Effector memory CD4-positive, alpha-beta T cell (primary cell): ENCODE measurements around the gene USB1.

ENCODE experiments used
- DNase-seq, 3 donors: peaks; one replicate each; pipeline ENCODE4 v3.0.0-alpha.2; 2020
- H3K27ac ChIP-seq: 2 replicates; pipeline ENCODE4 v1.7.0; 2013; ENCODE audit warnings: mild to moderate bottlenecking, low read length, moderate library complexity; ENCODE audit not compliant: insufficient read depth, poor library complexity, severe bottlenecking
- H3K27me3 ChIP-seq: replicated peaks from 2 replicates; pipeline ENCODE4 v1.7.0; 2013; ENCODE audit warnings: mild to moderate bottlenecking, low read length; ENCODE audit not compliant: insufficient read depth, control insufficient read depth, poor library complexity, severe bottlenecking
- H3K36me3 ChIP-seq: 2 replicates; pipeline ENCODE4 v1.7.0; 2013; ENCODE audit warnings: mild to moderate bottlenecking, low read length, moderate library complexity; ENCODE audit not compliant: control insufficient read depth, insufficient read depth
- H3K4me1 ChIP-seq: 2 replicates; pipeline ENCODE4 v1.7.0; 2013; ENCODE audit warnings: low read length, mild to moderate bottlenecking; ENCODE audit not compliant: control insufficient read depth, insufficient read depth, poor library complexity, severe bottlenecking
- H3K4me3 ChIP-seq: 2 replicates; pipeline ENCODE4 v1.7.0; 2013; ENCODE audit warnings: low read length, low read depth, mild to moderate bottlenecking; ENCODE audit not compliant: insufficient read depth, poor library complexity, severe bottlenecking
- H3K9me3 ChIP-seq: 2 replicates; pipeline ENCODE4 v1.7.0; 2013; ENCODE audit warnings: mild to moderate bottlenecking, low read length, moderate library complexity; ENCODE audit not compliant: control insufficient read depth

USB1 gene

GRCh38 chr16:58047557-58048348, 46.5 kb downstream of the USB1 start:
- no peak overlapping the region for H3K27ac ChIP-seq
- H3K9me3 ChIP-seq = no peaks in the 10 kb centered on the region
- no peak overlapping the region for H3K4me3 ChIP-seq
- H3K36me3 ChIP-seq = no peaks in the 10 kb centered on the region
- no peaks in the 10 kb centered on the region for H3K27me3 ChIP-seq
- DNase-seq = no peak
- no peaks in the 10 kb centered on the region for H3K4me1 ChIP-seq

- DNase-seq = no peak
- H3K9me3 ChIP-seq = no peaks in the 10 kb centered on the region
- H3K27me3 ChIP-seq = no peaks in the 10 kb centered on the region
- H3K27ac ChIP-seq = no peak overlapping the region
- H3K4me1 ChIP-seq = no peaks in the 10 kb centered on the region
- no peaks in the 10 kb centered on the region for H3K36me3 ChIP-seq
- H3K4me3 ChIP-seq = no peak overlapping the region
Observed at GRCh38 chr16:58048494-58049231, 47.5 kb downstream of the USB1 start.

GRCh38 chr16:58049232-58050185, 48.3 kb downstream of the USB1 start:
- no peaks in the 10 kb centered on the region for H3K9me3 ChIP-seq
- no peak overlapping the region for H3K27ac ChIP-seq
- no peaks in the 10 kb centered on the region for H3K4me1 ChIP-seq
- DNase-seq = no peak
- no peaks in the 10 kb centered on the region for H3K27me3 ChIP-seq
- H3K4me3 ChIP-seq = no peak overlapping the region
- H3K36me3 ChIP-seq = no peaks in the 10 kb centered on the region

GRCh38 chr16:58051296-58051695, 50.1 kb downstream of the USB1 start:
- no peak for DNase-seq
- H3K27me3 ChIP-seq = no peaks in the 10 kb centered on the region
- no peaks in the 10 kb centered on the region for H3K4me1 ChIP-seq
- H3K4me3 ChIP-seq = no peak overlapping the region
- H3K27ac ChIP-seq = no peak overlapping the region
- H3K9me3 ChIP-seq = no peaks in the 10 kb centered on the region
- no peaks in the 10 kb centered on the region for H3K36me3 ChIP-seq

- H3K4me3 ChIP-seq = no peak overlapping the region
- H3K9me3 ChIP-seq = no peaks in the 10 kb centered on the region
- H3K36me3 ChIP-seq = no peaks in the 10 kb centered on the region
- H3K27me3 ChIP-seq = no peaks in the 10 kb centered on the region
- no peak for DNase-seq
- no peaks in the 10 kb centered on the region for H3K4me1 ChIP-seq
- no peak overlapping the region for H3K27ac ChIP-seq
Observed at GRCh38 chr16:58051821-58052603, 50.8 kb downstream of the USB1 start.

GRCh38 chr16:58053682-58054005, 52.4 kb downstream of the USB1 start:
- Histone ChIP-seq H3K27ac (no peak overlapping the region), H3K4me3 (no peak overlapping the region), H3K4me1 (no peaks in the 10 kb centered on the region), H3K9me3 (no peaks in the 10 kb centered on the region), H3K27me3 (no peaks in the 10 kb centered on the region), H3K36me3 (no peaks in the 10 kb centered on the region)
- DNase-seq = no peak

GRCh38 chr16:58054289-58054688, 53.1 kb downstream of the USB1 start:
- no peaks in the 10 kb centered on the region for H3K4me1 ChIP-seq
- H3K36me3 ChIP-seq = no peaks in the 10 kb centered on the region
- no peaks in the 10 kb centered on the region for H3K27me3 ChIP-seq
- no peak overlapping the region for H3K4me3 ChIP-seq
- DNase-seq = no peak
- no peak overlapping the region for H3K27ac ChIP-seq
- H3K9me3 ChIP-seq = no peaks in the 10 kb centered on the region

GRCh38 chr16:58056580-58056979, 55.4 kb downstream of the USB1 start:
- Histone ChIP-seq H3K36me3 (no peaks in the 10 kb centered on the region), H3K4me3 (no peak overlapping the region), H3K27me3 (no peaks in the 10 kb centered on the region), H3K4me1 (no peaks in the 10 kb centered on the region), H3K9me3 (no peaks in the 10 kb centered on the region), H3K27ac (no peak overlapping the region)
- DNase-seq = no peak

- H3K27me3 ChIP-seq = no peaks in the 10 kb centered on the region
- no peak overlapping the region for H3K27ac ChIP-seq
- no peak for DNase-seq
- no peaks in the 10 kb centered on the region for H3K9me3 ChIP-seq
- no peaks in the 10 kb centered on the region for H3K4me1 ChIP-seq
- H3K36me3 ChIP-seq = no peaks in the 10 kb centered on the region
- no peak overlapping the region for H3K4me3 ChIP-seq
Observed at GRCh38 chr16:58057121-58057520, 55.9 kb downstream of the USB1 start.
